HUES48 (cell line): Measurements from ENCODE around the gene PIEZO1.
A peak's percentile ranks its signal among the peaks of the same experiment; 100 is the strongest.

ENCODE experiments used
- H3K27ac ChIP-seq: one replicate; pipeline ENCODE4 v1.7.0; 2013; ENCODE audit warnings: low read depth, low read length, inconsistent platforms
- H3K27me3 ChIP-seq: 2 replicates; pipeline ENCODE4 v1.6.1; 2013; ENCODE audit warnings: mild to moderate bottlenecking, low read length; ENCODE audit not compliant: control insufficient read depth, insufficient read depth
- H3K36me3 ChIP-seq: 2 replicates; pipeline ENCODE4 v1.6.1; 2013; ENCODE audit warnings: low read length; ENCODE audit not compliant: control insufficient read depth, insufficient read depth
- H3K4me1 ChIP-seq: 2 replicates; pipeline ENCODE4 v1.6.1; 2013; ENCODE audit warnings: mild to moderate bottlenecking, low read length; ENCODE audit not compliant: control insufficient read depth, insufficient read depth
- H3K4me3 ChIP-seq: 2 replicates; pipeline ENCODE4 v1.5.1; 2013; ENCODE audit warnings: mild to moderate bottlenecking, low read depth, low read length
- H3K9ac ChIP-seq: 2 replicates; pipeline ENCODE4 v1.6.1; 2013; ENCODE audit warnings: mild to moderate bottlenecking, low read depth, low read length, moderate library complexity
- H3K9me3 ChIP-seq: 2 replicates; pipeline ENCODE4 v1.6.1; 2013; ENCODE audit warnings: low read length; ENCODE audit not compliant: control insufficient read depth, insufficient read depth

The PIEZO1 gene

GRCh38 chr16:88686439-88687253, 98.4 kb downstream of the PIEZO1 start, which contains the start of gene SNAI3:
Gene SNAI3 (minus strand): TSS chr16:88686507. CDS start chr16:88686406, 101 bp downstream.
- no peak within 1 kb of the TSS for H3K27ac ChIP-seq
- peaks cover 25% of the 10 kb centered on the region for H3K27me3 ChIP-seq
- H3K4me1 ChIP-seq: peaks cover 24% of the 10 kb centered on the region
- peak within 1 kb of the TSS; percentile 87 for H3K4me3 ChIP-seq
- no peaks in the 10 kb centered on the region for H3K36me3 ChIP-seq
- H3K9ac ChIP-seq: 0 out of 2 replicates have a peak within 1 kb of the TSS, but pooled peaks have one; percentile 30
- no peaks in the 10 kb centered on the region for H3K9me3 ChIP-seq

GRCh38 chr16:88686062-88686438, 99.0 kb downstream of the PIEZO1 start:
- peak overlapping the region; percentile 87 for H3K4me3 ChIP-seq
- H3K9me3 ChIP-seq: no peaks in the 10 kb centered on the region
- no peaks in the 10 kb centered on the region for H3K36me3 ChIP-seq
- 0 out of 2 replicates have a peak overlapping the region, but pooled peaks have one; percentile 30 for H3K9ac ChIP-seq
- H3K4me1 ChIP-seq: peaks cover 24% of the 10 kb centered on the region
- peaks cover 25% of the 10 kb centered on the region for H3K27me3 ChIP-seq
- H3K27ac ChIP-seq: no peak overlapping the region

DNA sequence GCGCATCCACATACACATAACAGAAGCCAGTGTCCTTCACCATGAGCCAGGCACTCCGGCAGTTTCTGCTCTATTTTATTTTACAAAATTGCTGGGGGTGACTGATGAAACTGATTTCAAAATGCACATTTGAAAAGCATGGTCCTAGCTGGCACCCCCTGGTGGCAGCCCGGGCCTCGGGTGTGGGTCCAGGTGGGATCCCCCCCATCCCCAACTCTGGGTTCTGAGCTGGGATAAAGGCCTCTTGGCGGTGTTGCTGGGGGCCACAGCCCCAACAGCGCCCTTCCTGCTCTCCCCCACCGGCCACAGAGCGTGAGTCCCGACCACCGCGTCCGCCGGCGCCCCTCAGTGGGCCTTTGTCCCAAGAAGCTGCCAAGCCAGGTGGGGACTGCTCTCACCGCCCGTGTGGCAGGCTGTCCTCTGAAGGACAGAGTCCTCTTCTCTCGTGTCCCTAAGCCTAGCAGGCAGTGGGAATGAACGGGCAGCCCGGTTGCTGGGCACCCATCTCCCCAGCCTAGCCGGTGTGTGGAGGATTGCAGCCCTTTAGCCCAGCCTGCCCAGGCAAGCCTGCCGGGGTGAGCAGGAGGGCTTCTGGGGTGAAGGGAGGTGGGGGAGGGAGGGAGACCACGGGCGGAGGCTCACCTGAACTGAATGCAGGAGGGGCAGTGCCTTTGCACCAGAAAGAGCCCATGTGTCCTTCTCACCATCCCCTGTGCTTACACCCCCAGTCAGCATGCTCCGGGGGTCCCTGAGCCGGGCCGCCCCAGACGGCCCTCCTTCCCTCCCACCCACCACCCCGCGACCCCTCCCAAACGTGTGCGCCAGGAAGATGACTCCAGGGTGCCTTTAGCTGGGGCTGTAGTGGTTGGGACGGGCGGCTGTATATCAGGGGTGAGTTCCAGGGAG, 99.6 kb downstream of the PIEZO1 start:
- peak overlapping the region; percentile 87 for H3K4me3 ChIP-seq
- peaks cover 25% of the 10 kb centered on the region for H3K27me3 ChIP-seq
- H3K9me3 ChIP-seq: no peaks in the 10 kb centered on the region
- peaks cover 24% of the 10 kb centered on the region for H3K4me1 ChIP-seq
- H3K27ac ChIP-seq: no peak overlapping the region
- no peak overlapping the region for H3K9ac ChIP-seq
- no peaks in the 10 kb centered on the region for H3K36me3 ChIP-seq

- Histone ChIP-seq H3K9ac (no peak overlapping the region), H3K27ac (no peak overlapping the region), H3K9me3 (no peaks in the 10 kb centered on the region), H3K4me1 (peaks cover 24% of the 10 kb centered on the region), H3K27me3 (peaks cover 25% of the 10 kb centered on the region), H3K4me3 (peak overlapping the region; percentile 87), H3K36me3 (no peaks in the 10 kb centered on the region)
These were observed 100.4 kb downstream of the PIEZO1 start for GRCh38 chr16:88684569-88685155.

- H3K9me3 ChIP-seq: no peaks in the 10 kb centered on the region
- H3K9ac ChIP-seq: no peak overlapping the region
- no peaks in the 10 kb centered on the region for H3K36me3 ChIP-seq
- peaks cover 14% of the 10 kb centered on the region for H3K4me1 ChIP-seq
- peaks cover 14% of the 10 kb centered on the region for H3K27me3 ChIP-seq
- no peak overlapping the region for H3K4me3 ChIP-seq
- H3K27ac ChIP-seq: no peak overlapping the region
These were observed 103.1 kb downstream of the PIEZO1 start for GRCh38 chr16:88681709-88682451.

- Histone ChIP-seq H3K4me1 (peaks cover 10% of the 10 kb centered on the region), H3K9me3 (no peaks in the 10 kb centered on the region), H3K36me3 (no peaks in the 10 kb centered on the region), H3K4me3 (no peak overlapping the region), H3K27ac (no peak overlapping the region), H3K27me3 (peaks cover 9% of the 10 kb centered on the region; the same call in 1 of the 2 replicates), H3K9ac (no peak overlapping the region)
These were observed 103.8 kb downstream of the PIEZO1 start for GRCh38 chr16:88681084-88681680.

DNA sequence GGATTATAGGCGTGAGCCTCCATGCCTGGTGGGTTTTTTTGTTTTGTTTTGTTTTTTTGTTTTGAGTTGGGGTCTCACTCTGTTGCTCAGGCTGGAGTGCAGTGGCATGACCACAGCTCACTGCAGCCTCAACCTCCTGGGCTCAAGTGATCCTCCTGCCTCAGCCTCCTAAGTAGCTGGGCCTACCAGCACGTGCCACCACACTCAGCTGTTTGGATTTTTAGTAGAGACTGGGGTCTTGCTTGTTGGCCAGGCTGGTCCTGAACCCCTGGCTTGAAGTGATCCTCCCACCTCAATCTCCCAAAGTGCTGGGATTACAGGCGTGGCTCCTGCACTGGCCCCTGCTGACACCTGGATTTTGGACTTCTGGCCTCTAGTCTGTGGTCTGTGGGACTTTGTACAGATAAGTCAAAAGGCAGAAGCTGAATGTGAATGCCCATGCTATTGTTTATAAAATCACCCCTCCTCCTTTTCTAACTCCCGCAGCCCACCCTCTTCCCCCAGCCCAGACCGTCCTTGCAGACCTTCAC, 104.4 kb downstream of the PIEZO1 start:
- H3K9me3 ChIP-seq: no peaks in the 10 kb centered on the region
- H3K4me1 ChIP-seq: peaks cover 10% of the 10 kb centered on the region
- no peak overlapping the region for H3K27ac ChIP-seq
- no peak overlapping the region for H3K4me3 ChIP-seq
- no peaks in the 10 kb centered on the region for H3K36me3 ChIP-seq
- peaks cover 9% of the 10 kb centered on the region; the same call in 1 of the 2 replicates for H3K27me3 ChIP-seq
- H3K9ac ChIP-seq: no peak overlapping the region

GRCh38 chr16:88678224-88678979, 106.6 kb downstream of the PIEZO1 start:
- Histone ChIP-seq H3K27me3 (no peaks in the 10 kb centered on the region), H3K9me3 (no peaks in the 10 kb centered on the region), H3K9ac (no peak overlapping the region), H3K4me3 (no peak overlapping the region), H3K4me1 (no peaks in the 10 kb centered on the region), H3K36me3 (no peaks in the 10 kb centered on the region), H3K27ac (no peak overlapping the region)

GRCh38 chr16:88677721-88678120, 107.3 kb downstream of the PIEZO1 start:
- H3K27me3 ChIP-seq: no peaks in the 10 kb centered on the region
- no peaks in the 10 kb centered on the region for H3K9me3 ChIP-seq
- H3K9ac ChIP-seq: no peak overlapping the region
- H3K4me3 ChIP-seq: no peak overlapping the region
- H3K27ac ChIP-seq: no peak overlapping the region
- no peaks in the 10 kb centered on the region for H3K36me3 ChIP-seq
- no peaks in the 10 kb centered on the region for H3K4me1 ChIP-seq
